COLO829 (cell line): Measurements from ENCODE around the gene ZNF567.

ENCODE experiments used
- DNase-seq: peaks from one replicate; pipeline ENCODE4 v3.0.0; 2012; ENCODE audit warnings: low spot score

Gene ZNF567

GRCh38 chr19:36750066-36750691, 62.8 kb downstream of the ZNF567 start:
- DNase-seq: no peak
